SU-DHL-6 (cell line): ENCODE measurements around the gene CABCOCO1.

Experiments used
- H2AFZ ChIP-seq: fragments of 200-600 bp; sonication (generic); 2 replicates; pipeline ENCODE4 v1.6.1; 2014; ENCODE audit warnings: low read depth, mild to moderate bottlenecking, moderate library complexity, mixed read lengths, antibody characterized with exemption, low read length; ENCODE audit not compliant: severe bottlenecking
- H3F3A ChIP-seq: fragments of 200-600 bp; shearing (Covaris generic); 2 replicates; pipeline ENCODE4 v1.6.0; 2016; ENCODE audit warnings: antibody characterized with exemption, mild to moderate bottlenecking; ENCODE audit not compliant: insufficient read depth
- H3K27ac ChIP-seq: fragments of 200-600 bp; sonication (generic); 2 replicates; pipeline ENCODE4 v1.5.1; 2016; ENCODE audit warnings: low read depth, mild to moderate bottlenecking, low read length, moderate library complexity, mixed read lengths
- H3K27me3 ChIP-seq: fragments of 200-600 bp; sonication (generic), shearing (Covaris generic); 2 replicates; pipeline ENCODE4 v1.6.0; 2014; ENCODE audit warnings: mild to moderate bottlenecking, low read length
- H3K36me3 ChIP-seq: fragments of 200-600 bp; sonication (generic); 2 replicates; pipeline ENCODE4 v1.6.1; 2014; ENCODE audit warnings: mild to moderate bottlenecking, low read length, mixed read lengths
- H3K4me2 ChIP-seq: fragments of 300-600, 200-600 bp; shearing (Covaris generic), sonication (generic); 2 replicates; pipeline ENCODE4 v1.6.0; 2014; ENCODE audit warnings: low read length, low read depth, mild to moderate bottlenecking; ENCODE audit not compliant: poor library complexity, severe bottlenecking
- H3K4me3 ChIP-seq: fragments of 200-600 bp; sonication (generic); 2 replicates; pipeline ENCODE4 v1.5.1; 2014; ENCODE audit warnings: antibody characterized with exemption, low read length, mild to moderate bottlenecking, mixed read lengths; ENCODE audit not compliant: insufficient read depth, poor library complexity, severe bottlenecking
- H3K79me2 ChIP-seq: fragments of 200-600 bp; sonication (generic); 2 replicates; pipeline ENCODE4 v1.6.1; 2014; ENCODE audit warnings: mild to moderate bottlenecking, low read length, moderate library complexity; ENCODE audit not compliant: insufficient read depth
- H3K9ac ChIP-seq: fragments of 200-600 bp; sonication (generic); 2 replicates; pipeline ENCODE4 v1.7.0; 2014; ENCODE audit warnings: mild to moderate bottlenecking, low read length
- H3K9me2 ChIP-seq: fragments of 200-600 bp; sonication (generic); replicated peaks from 2 replicates; pipeline ENCODE4 v1.6.1; 2014; ENCODE audit warnings: low read length; ENCODE audit not compliant: insufficient read depth
- H3K9me3 ChIP-seq: fragments of 200-600 bp; sonication (generic); 2 replicates; pipeline ENCODE4 v1.6.1; 2014; ENCODE audit warnings: low read length, mixed read lengths; ENCODE audit not compliant: insufficient read depth
- H4K20me1 ChIP-seq: fragments of 200-600 bp; sonication (generic); 2 replicates; pipeline ENCODE4 v1.6.1; 2014; ENCODE audit warnings: low read depth, mild to moderate bottlenecking, antibody characterized with exemption, low read length, moderate library complexity, mixed read lengths
- EZH2phosphoT487 ChIP-seq: fragments of 200-600 bp; sonication (generic), shearing (Covaris generic); conservative IDR thresholded peaks from 2 replicates; pipeline ENCODE4 v1.6.1; 2018; ENCODE audit warnings: mild to moderate bottlenecking, antibody characterized with exemption, low read length, moderate library complexity, mixed read lengths
- TF ChIP-seq, protein P1 (sequence below): fragments of 200-600 bp; sonication (generic); IDR thresholded peaks from one replicate; pipeline ENCODE4 v1.5.1; 2017; ENCODE audit warnings: antibody characterized with exemption, mild to moderate bottlenecking, low read length, moderate library complexity; ENCODE audit not compliant: insufficient read depth, poor library complexity, severe bottlenecking

CABCOCO1 gene

DNA sequence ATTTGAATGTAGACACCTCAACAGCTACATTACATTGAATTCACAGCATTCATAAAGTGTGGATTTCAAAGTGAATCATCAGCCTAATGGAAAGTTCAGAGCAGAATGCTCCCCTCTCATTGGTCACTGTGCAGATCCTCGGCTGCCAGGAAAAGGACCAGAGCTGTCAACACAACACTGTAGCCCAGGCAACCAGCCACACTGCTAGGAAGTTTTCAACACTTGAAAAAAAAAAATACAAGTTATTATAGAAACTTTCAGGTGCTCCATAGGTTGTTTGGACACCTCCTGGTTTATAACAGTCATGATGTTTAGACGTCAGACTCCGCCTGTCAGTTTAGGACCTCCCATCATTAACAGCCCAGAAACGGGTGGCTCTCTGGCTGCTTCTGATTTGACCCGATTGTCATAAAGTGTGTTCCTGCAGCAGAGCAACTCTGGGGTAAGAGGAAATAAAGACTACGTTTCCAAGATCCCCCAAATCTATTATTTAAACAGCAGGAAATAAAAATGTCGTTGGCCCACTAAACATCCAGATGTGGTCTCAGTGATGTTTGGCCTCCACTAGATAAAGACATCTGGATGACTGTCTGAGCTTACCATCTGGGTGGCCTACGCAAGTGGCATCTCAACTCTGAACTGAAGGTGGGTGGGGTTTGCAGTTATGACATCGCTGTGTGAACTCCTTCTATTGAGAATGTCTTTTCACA lies 117.4 kb downstream of the CABCOCO1 start:
- H3K4me3 ChIP-seq, result no peak overlapping the region
- no peaks in the 10 kb centered on the region for H3K79me2 ChIP-seq
- no peak overlapping the region for H3K4me2 ChIP-seq
- no peaks in the 10 kb centered on the region for H3F3A ChIP-seq
- H3K9me2 ChIP-seq, result no peaks in the 10 kb centered on the region
- no peak overlapping the region for H3K9ac ChIP-seq
- no peak for TF ChIP-seq EZH2phosphoT487
- H2AFZ ChIP-seq, result no peak overlapping the region
- no peak overlapping the region for H3K27ac ChIP-seq
- H3K9me3 ChIP-seq, result no peaks in the 10 kb centered on the region
- no peaks in the 10 kb centered on the region for H3K27me3 ChIP-seq
- no peaks in the 10 kb centered on the region for H3K36me3 ChIP-seq
- no peaks in the 10 kb centered on the region for H4K20me1 ChIP-seq

DNA sequence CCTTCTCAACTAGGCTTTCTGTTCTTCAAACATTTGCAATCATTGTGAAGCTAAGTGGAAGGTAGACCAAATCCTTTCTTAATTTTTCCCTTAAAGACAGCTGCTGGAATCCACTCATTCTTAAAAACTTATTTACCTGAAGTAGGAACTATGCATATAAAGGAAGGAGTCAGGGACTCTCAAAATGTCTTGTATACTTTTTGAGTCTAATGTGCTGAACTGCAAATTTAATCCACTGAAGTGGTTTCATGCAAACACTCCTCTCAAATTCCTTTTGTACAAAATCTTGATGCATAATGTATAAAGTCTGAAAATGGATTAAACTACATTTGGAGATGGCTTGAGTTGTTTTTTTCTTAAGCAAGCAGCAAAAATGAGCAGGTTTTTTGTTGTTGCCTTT lies 118.0 kb downstream of the CABCOCO1 start:
- H3F3A ChIP-seq, result no peaks in the 10 kb centered on the region
- H3K4me3 ChIP-seq, result no peak overlapping the region
- no peak overlapping the region for H2AFZ ChIP-seq
- H3K27me3 ChIP-seq, result no peaks in the 10 kb centered on the region
- H3K4me2 ChIP-seq, result no peak overlapping the region
- no peaks in the 10 kb centered on the region for H3K9me2 ChIP-seq
- H3K9ac ChIP-seq, result no peak overlapping the region
- H3K79me2 ChIP-seq, result no peaks in the 10 kb centered on the region
- H4K20me1 ChIP-seq, result no peaks in the 10 kb centered on the region
- no peaks in the 10 kb centered on the region for H3K9me3 ChIP-seq
- H3K27ac ChIP-seq, result no peak overlapping the region
- no peaks in the 10 kb centered on the region for H3K36me3 ChIP-seq
- TF ChIP-seq, protein P1, sequence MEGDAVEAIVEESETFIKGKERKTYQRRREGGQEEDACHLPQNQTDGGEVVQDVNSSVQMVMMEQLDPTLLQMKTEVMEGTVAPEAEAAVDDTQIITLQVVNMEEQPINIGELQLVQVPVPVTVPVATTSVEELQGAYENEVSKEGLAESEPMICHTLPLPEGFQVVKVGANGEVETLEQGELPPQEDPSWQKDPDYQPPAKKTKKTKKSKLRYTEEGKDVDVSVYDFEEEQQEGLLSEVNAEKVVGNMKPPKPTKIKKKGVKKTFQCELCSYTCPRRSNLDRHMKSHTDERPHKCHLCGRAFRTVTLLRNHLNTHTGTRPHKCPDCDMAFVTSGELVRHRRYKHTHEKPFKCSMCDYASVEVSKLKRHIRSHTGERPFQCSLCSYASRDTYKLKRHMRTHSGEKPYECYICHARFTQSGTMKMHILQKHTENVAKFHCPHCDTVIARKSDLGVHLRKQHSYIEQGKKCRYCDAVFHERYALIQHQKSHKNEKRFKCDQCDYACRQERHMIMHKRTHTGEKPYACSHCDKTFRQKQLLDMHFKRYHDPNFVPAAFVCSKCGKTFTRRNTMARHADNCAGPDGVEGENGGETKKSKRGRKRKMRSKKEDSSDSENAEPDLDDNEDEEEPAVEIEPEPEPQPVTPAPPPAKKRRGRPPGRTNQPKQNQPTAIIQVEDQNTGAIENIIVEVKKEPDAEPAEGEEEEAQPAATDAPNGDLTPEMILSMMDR, result no peak
- TF ChIP-seq EZH2phosphoT487, result no peak

DNA sequence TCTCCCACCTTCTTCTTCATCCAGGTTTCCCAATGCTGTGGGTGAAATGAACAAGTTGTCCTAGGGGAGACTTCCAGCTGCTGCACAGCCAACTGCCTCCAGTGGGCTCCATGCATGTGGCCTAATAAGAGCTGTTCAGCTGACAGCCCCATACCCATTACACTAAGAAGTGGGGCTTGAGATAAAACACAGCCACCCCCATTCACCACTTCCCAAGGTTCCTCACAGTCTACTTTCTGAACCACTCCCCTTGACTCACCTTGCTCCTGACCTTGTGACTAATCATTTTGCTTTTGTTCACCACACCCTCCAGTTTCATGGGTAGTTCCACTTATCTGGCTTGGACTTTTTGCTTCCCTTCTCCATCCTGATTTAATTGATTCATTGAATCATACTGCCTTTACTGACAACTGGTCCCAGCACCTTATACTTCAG lies 119.3 kb downstream of the CABCOCO1 start:
- Histone ChIP-seq H3K4me3 (no peak overlapping the region), H3K27ac (no peak overlapping the region), H3K36me3 (no peaks in the 10 kb centered on the region), H3K9me2 (no peaks in the 10 kb centered on the region), H3K4me2 (no peak overlapping the region), H3F3A (no peaks in the 10 kb centered on the region), H3K79me2 (no peaks in the 10 kb centered on the region), H3K27me3 (no peaks in the 10 kb centered on the region), H3K9me3 (no peaks in the 10 kb centered on the region), H3K9ac (no peak overlapping the region), H2AFZ (no peak overlapping the region), H4K20me1 (no peaks in the 10 kb centered on the region)
- TF ChIP-seq, protein P1, result no peak
- TF ChIP-seq EZH2phosphoT487, result no peak

DNA sequence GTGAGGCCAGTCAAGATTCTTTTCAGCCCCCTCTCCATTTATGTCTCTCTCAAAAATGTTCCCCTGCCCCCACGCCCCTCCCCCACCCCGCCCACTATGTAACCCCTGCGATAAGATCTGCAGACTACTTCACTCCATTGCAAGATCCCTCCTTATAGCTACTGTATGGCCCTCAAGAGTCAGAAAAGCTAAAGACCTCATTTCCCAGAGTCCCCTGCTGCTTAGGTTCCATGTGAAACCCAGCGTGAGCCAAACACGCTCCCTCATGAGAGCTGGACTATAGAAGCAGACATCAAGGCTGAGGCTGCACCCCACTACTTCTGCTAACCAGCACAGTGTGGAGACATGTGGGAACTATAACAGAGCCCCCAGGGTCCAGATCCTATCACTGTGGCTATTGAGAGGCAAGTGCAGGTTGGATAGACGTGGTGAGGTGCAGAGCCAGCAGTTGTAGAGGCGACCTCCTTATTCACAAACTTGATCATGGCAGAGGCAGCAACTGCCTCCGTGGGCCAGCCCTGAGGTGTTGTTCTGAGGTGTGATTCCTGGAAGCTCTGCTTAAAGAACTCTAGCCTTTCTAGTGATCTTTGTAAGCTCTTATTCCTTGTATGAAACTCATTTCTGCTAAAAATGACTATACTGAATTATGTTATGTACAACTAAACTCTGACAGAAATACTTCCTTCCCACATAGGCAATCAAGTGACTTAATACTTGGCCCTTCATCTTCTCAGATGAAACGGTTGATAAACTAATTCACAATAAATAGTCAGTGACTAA lies 121.8 kb downstream of the CABCOCO1 start:
- no peaks in the 10 kb centered on the region for H3K9me3 ChIP-seq
- no peaks in the 10 kb centered on the region for H3F3A ChIP-seq
- H3K9ac ChIP-seq, result no peak overlapping the region
- H3K79me2 ChIP-seq, result no peaks in the 10 kb centered on the region
- no peaks in the 10 kb centered on the region for H4K20me1 ChIP-seq
- H2AFZ ChIP-seq, result no peak overlapping the region
- no peaks in the 10 kb centered on the region for H3K9me2 ChIP-seq
- H3K4me3 ChIP-seq, result no peak overlapping the region
- TF ChIP-seq EZH2phosphoT487, result no peak
- TF ChIP-seq, protein P1, result no peak
- no peak overlapping the region for H3K4me2 ChIP-seq
- H3K27ac ChIP-seq, result no peak overlapping the region
- H3K27me3 ChIP-seq, result no peaks in the 10 kb centered on the region
- no peaks in the 10 kb centered on the region for H3K36me3 ChIP-seq
